LHCN-M2 (cell line): Measurements from ENCODE around the gene MIS12. TPM values are rescaled to one million over a fixed set of nuclear protein-coding genes. Genes with fewer than 3 reads are reported as not detected.
A peak's percentile ranks its signal among the peaks of the same experiment; 100 is the strongest.

Experiments
- DNase-seq: peaks from one replicate; pipeline ENCODE4 v3.0.0-alpha.2; 2012; ENCODE audit warnings: low read depth
- polyA plus RNA-seq: library from polyadenylated mRNA; unstranded; fragments of >200 nt; gene quantifications from one replicate; pipeline ENCODE4 v1.2.1, GENCODE V29; 2012; ENCODE audit warnings: missing spikeins
- total RNA-seq: library from RNA; depleted of rRNA; stranded (reverse); fragments of >200 nt; gene quantifications from 2 replicates; pipeline ENCODE4 v1.2.3, GENCODE V29; 2014; rRNA removed

The MIS12 gene, protein sequence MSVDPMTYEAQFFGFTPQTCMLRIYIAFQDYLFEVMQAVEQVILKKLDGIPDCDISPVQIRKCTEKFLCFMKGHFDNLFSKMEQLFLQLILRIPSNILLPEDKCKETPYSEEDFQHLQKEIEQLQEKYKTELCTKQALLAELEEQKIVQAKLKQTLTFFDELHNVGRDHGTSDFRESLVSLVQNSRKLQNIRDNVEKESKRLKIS
- total RNA-seq: 26.2 and 26.4 TPM in 2 replicates
- 6.9 TPM for polyA plus RNA-seq

DNA sequence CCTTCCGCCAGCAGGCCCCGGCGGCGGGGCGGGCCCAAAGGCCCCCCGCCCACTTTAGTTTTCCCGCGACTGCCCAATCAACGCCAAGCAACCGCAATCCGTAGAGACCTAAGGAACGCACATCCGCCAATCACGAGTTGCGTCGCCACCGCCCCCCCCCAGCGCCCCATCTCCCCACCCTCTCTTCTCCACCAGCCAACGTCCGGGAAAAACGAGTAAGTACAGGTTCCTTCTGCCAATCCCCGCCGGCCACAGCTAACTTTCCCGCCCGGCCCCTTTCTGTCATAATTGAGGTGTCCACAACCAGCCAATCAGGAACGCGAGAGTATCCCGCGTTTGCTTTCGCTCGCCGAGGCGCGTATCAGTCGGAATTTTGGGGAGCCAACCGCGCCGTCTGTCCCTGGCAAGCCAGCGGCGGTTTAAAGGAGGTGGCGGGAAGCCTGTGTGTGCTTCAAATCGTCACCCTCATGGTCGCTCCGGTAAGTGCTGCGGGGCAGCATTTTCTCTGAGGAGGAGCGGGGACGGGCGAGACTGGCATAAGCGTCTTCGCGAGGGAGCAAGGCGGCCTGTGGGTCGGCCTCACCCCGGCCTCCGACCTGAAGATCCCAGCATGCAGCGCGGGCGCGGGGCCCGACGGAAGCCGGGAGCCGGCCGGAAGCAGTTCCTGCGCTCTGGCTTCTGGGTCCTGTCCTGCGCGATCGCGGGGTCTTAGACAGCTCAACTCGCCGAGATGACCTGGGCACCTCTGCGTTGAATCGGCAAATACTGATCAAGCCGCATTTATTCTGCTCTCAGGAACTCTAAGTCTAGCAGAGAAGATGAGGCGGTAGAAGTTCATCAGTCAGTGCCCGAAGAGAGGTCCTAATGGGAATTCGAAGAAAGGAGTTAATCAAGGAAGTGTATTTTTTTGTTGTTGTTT is at the start of gene MIS12:
TSS of gene MIS12 (plus strand) at position 361 of the 919 bp plus-strand sequence. CDS start 2,297 bp downstream, outside the sequence.
- peak; percentile 99 for DNase-seq

DNA sequence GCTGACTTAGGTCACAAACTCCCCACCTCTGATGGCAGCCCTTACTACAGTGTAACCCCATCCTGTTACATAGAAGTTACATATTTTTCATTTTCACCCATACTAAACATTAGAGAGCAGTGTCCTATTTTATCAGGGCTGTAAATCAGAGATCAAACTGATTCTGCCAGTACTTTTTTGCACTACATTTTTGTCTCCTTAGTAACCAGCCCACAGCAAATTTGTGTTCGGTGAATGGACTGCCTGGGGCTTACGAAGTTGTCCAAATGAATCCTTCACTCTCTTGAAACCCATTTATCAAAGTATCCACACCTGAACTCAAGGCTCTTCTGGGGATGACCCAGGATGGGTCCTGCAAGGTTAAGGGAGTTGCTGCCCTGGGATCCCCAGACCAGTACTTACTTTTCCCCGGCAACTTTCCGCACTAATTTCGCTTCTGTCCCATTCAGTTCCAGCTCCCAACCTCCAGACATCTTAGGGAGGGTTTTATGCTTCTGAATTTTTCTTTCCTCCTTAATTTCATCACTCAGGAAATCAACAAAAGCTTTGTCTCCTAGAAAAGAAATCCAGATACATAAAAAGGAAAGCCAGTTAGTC is 48.5 kb upstream of the MIS12 start:
- peak; percentile 13 for DNase-seq

DNA sequence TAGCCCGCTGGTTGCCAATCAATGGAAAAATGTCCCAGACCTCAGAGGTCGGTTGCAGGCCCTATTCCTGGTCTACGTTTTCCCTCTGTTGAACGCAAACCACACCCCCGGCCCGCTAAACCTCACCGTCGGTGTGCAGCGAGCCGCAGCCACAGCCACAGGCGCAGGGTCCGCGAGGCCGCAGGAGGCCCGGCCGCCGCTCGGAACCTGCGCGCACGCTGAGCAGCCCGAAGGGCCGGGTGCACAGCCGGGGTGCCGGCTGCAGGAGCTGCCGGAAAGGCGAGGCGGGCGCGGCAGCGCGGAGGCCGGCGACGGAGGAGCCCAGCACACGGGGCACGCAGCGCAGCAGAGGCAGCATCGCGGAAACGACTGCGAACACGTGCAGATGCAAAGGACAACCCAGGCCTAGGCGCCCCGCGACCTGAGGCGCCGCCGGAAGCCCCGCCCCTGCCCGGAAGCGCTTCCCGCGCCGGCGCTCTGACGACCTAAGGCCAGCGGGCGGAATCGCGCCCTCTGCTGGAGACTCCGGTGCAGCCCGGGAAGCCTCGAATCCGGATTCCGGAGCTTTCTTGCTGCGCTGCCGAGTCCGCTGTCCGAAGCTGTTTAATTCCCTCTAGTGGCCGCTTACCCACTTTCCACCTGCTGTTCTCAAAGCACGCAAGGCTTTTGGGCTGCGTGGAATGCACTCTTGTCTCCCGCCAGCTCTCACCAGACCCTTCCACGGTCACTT is 47.5 kb upstream of the MIS12 start, which contains the start of gene C1QBP:
TSS of gene C1QBP (minus strand) at position 440 of the 730 bp plus-strand sequence. CDS start at position 358, 82 bp downstream.
- peak; percentile 91 for DNase-seq

DNA sequence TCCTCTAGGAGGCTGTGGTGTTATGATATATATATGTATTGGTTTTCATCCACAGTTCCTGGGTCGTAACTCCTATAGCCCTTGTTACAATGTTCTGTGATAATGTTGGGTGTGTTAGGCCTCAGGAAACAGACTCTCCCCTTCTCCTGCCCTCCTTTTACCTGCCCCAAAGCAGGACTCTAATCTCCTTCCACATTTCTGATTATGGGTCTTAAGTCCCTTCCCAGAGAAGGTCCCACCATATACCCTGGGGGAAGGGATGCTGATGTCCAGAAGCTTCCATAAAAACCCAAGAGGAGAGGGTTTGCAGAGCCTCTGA is 47.0 kb upstream of the MIS12 start:
- no peak for DNase-seq

DNA sequence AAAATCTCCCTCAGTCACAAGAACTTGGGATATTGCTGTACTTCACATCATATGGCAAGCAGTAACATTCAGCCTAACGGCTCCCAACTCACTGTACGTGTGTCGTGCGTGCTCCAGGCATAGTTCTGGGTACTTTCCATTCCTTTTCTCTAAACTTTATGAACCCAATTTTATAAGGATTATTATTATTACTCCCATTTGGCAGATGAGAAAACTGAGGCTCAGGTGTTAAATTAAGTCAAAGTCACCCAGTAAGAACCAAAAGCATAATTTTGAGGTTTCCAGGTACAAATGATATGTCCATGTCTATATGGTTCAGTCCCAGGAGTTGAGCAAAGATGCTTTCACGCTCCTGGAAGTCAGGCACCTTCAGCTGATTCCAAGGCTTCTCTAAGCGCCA is 42.6 kb upstream of the MIS12 start:
- no peak for DNase-seq

DNA sequence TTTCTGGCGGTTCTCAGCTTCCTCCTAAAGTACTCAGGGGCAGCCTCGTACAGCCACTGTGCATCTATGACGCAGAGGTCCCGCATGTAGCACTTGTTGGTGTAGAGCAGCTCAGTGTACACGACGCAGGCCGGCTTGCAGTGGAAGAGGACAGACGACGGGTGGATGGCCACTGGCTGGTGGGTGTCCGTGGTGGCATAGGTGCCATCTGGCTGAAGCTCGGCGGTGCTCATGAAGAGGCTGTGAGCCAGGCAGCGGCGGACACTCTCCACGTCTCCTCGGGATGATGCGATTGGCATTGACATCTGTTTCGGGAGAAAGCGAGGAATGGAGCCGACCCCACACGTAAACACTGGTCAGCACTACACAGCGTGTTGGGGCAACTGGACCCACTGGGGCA is 42.2 kb upstream of the MIS12 start:
- DNase-seq: no peak

DNA sequence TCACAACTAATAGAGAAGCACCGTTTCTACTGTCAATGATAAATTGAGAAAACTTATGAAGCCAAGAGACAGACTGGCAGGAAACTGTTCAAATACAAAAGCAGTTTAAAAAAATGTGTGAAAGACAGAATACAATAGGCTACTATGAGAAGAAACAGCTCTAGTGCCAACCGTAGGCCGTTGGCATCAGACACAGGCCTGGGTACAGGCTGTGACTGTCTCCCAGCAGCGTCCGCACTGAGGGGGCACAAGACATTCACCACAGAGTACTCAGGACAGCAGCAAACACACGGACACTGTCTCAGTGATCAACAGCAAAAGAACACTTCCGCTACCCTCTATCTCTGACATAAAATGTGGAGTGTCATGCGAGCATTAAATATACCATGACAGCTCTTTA is 39.6 kb upstream of the MIS12 start:
- no peak for DNase-seq

DNA sequence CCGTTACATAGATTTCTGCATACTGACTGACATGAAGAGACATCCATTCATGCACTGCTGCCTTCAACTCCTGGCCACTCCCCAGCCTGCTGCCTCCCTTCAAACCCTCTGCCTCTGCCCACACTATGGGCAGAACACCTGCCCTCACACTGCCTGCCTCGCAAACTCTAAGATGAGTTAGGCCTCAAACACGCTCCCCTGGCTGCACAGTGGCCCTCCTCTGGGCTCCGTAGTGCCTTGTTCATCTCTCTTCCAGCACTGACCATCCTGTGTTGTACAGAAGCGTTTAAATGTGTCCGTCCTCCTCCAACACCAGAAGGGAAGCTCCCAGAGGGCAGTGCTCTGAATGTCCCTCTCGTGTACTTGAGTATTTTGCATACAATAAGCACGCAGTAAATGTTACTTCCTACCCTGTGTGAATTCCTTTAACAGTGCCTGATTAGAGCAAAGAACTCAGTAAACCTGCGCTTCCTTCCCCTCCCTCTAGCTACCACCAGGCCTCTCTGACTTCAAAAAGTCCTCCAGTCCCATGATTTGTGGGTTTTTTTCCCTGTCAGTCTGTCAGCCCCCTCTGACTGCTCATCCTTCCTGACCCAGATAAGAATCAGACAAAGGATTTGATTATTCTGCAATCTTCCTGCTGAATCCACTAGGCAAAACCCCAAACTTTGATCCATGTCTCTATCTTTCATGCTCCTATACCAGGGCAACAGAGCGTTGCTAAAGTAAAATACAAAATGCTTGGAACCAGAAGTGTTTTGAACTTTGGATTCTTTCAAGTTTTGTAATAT is 21.5 kb upstream of the MIS12 start:
- DNase-seq: no peak

DNA sequence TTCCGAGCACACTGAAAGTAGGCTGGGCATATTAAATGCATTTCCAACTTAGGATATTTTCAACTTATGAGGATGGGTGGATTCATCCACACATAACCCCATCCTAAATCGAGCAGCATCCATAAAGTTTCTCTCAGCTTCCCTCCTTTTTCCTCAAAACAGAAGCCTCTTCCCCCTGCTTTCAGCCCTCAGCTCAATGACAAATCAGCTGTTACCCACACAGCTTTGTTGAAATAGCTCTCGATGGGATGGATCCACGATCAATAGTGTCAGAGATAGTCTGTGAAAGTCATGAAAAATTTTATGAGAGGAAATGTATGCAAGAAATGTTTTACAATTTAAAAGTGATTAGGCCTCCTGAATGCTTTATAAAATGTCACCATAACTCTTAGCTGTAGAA is 20.1 kb upstream of the MIS12 start:
- no peak for DNase-seq

DNA sequence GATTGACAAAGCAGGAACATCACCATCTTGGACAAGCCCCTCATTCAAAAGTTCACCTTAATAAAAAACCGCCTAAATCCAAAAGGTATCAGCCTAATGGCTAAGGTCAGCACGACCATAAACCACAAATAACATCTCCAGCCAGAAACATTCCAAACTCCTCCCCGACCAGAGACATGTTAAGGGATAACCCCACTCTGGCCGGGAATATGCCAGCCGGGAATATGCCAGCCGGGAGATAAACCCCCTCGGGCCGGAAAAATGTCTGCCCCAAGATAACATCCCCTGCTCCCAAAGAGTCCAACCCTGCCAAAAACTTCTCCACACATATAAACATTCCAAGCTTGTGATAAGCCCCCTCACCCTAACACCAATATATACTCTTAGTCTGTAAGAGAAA is 18.9 kb upstream of the MIS12 start:
- DNase-seq: no peak

DNA sequence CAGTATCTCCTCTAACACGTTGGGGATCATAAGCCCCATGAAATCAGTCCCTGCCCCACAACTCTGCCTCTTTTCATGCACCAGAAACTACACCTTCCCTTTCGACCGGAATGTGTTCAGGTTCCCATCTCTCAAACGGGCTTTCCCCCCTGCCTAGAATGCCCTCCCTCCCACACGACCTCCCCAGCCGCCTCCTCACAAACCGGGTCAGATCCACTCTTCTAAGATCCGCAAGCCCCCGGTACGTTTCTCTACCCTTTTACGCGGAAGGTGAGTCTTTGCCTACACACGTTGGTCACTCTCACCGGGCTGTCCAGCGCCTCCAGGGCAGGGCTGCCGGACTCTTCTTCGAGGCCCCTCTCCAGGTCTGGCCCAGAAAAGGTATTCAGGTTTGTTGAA is 18.3 kb upstream of the MIS12 start:
- no peak for DNase-seq

DNA sequence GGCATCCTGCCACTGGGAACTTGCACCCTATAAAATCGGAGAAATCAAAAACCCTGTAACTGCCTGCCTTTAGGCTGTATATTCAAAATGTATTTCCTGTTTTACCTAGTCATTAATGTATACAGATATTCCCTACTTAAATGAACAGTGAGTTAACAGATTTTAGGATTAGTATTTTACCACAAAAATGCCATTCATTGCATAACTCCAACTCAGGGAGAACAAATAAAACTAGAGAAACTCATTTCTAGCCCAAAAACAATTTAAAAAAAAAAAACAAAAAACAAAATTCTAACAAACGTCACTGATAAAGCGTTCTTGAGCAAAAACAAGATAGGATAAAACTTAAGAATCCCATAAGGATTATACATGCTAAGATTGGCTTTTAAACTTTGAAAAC is 13.9 kb upstream of the MIS12 start:
- no peak for DNase-seq

DNA sequence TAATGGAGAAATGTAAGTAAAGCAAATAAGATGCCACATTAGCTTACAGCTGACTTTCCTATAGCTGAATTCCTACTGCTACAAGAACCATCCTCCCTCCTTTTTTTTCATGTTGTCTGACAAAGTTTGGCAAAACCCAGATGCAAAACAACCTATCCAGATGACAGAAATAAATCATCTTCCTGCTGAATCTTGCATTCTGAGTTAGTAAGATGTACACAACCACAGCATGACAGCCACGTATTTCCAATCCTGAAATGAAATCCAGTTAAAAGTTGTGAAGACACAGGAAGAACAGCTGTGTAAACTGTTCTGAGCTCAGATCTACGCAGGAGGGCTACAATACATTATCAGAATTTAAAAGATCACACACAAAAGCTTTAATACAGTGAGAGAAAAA is 12.5 kb upstream of the MIS12 start:
- peak; percentile 84 for DNase-seq

DNA sequence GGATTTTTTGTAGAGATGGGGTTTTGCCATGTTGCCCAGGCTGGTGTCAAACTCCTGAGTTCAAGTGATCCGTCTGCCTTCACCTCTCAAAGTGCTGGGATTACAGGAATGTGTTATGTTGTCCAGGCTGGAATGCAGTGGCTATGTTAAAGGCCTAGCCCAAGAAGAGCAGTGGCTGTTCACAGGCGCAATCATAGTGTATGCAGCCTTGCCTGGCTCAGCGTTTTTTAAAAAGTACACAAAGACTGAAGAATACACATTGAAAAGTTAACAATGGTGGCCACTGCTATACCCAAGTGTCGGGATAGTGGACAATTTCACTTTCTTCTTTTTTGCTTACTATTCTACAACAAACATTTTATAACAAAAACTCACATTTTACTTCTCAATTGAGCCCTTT is 7.4 kb upstream of the MIS12 start:
- no peak for DNase-seq

DNA sequence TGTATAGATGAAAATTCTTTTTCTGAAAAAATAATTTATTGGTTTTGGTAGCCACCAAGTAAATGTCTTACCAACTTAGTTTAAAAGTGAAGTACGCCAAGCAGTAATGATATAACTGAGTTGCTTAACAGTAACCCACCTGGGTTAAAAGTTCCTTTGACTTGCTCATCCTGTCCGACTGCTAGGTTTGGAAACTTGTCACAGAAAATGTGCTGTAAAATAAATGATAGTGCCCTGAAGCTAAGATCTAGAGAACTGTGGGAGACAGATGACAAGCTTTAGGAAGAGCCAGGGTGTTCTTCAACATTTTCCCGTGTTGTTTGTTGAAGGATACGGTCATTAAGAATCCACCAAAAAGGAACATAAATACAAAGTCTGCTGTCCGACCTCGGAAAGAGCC is 5.4 kb upstream of the MIS12 start:
- no peak for DNase-seq

DNA sequence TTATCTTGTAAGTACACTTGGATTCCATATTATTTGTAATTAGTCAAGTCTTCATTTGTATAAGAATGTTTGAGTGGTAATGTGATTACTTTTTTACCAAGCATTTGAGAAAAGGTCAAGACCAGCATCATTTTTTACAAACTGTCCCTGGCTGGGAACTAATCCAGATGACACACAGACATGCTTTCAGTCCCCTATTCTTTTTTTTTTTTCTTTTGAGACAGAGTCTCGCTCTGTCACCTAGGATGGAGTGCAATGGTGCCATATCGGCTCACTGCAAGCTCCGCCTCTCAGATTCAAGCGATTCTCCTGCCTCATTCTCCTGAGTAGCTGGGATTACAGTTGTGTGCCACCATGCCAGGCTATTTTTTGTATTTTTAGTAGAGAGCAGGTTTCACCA is 4.9 kb upstream of the MIS12 start:
- DNase-seq: no peak

DNA sequence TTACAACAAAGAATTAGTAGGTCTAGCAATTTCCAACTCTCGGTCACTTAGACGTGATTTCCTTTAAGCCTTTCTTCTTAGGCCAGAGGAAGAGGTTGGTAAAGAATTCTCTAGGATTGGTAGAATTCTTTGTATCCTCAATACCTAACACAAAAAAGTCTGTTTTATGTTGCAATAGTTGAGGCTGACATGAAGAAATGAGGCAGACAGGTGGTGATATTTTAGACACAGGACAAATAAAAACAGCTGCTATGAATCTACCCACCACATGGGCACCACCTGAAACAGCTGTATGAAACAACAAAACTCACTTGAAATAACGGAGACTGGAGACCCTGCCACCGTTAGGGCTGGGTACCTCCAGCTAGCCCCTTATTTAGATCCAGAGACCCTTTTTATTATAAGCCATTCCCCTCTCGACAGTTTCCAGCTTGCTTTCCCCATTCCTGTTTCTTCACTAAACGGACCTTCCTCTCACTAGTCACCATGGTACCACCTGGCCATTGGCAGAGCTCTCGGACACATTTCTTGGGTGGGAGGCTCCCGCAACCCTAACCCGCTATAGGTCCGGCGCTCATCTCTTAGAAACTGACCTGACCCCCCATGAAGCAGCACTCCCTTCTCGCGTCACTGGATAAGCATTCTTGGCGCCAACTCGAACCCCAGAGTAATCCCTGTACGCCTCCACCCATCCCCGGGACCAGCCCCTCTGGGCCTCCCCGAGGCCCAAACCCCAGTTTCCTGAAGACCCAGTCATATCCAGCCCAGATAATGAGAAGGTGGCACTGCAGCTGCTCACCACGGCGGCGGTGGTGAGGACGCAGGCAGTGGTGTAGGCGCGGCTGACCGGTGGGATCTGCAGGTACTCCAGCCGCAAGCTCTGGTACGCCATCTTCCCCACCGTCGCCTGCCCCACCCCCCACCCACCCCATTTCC is 828 bp upstream of the MIS12 start, which contains the start of gene DERL2:
TSS of gene DERL2 (minus strand) at position 909 of the 936 bp plus-strand sequence. CDS start at position 892, 17 bp downstream.
- DNase-seq: peak; percentile 57

DNA sequence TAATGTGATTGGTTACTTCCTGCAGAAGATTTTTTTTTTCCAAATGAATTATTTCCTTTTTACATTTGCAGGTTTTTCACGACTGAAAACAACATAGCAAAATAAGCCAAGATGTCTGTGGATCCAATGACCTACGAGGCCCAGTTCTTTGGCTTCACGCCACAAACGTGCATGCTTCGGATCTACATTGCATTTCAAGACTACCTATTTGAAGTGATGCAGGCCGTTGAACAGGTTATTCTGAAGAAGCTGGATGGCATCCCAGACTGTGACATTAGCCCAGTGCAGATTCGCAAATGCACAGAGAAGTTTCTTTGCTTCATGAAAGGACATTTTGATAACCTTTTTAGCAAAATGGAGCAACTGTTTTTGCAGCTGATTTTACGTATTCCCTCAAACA is 2.4 kb downstream of the MIS12 start:
- DNase-seq: no peak

DNA sequence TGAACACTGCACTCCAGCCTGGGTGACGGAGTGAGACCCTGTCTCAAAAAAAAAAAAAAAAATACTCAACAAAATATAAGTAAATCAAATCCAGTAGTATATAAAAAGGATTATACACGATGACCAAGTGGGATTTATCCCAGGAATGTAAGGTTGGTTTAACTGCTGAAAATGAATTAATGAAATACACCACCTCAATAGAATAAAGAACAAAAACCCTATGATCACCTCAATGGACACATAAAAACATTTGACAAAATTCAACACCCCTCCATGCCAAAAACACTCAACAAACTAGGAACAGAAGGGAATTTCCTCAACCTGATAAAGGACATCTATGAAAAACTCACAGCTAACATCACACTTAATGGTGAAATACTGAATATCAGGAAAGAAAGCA is 6.6 kb downstream of the MIS12 start:
- DNase-seq: no peak
